Vagina (tissue), 2 donors: ENCODE results near the gene PHKB. TPM values are rescaled to one million over a fixed set of nuclear protein-coding genes. Genes with fewer than 3 reads are reported as not detected.

Experiments
- DNase-seq, 2 donors: peaks; one replicate each; pipeline ENCODE4 v3.0.0-alpha.2; 2017; ENCODE audit errors: extremely low spot score in 2 of 2
- H3K27ac ChIP-seq: fragments of 200-600 bp; sonication (generic); one replicate; pipeline ENCODE4 v1.5.1; 2019
- H3K27me3 ChIP-seq: fragments of 200-600 bp; sonication (generic); one replicate; pipeline ENCODE4 v1.5.1; 2019
- H3K36me3 ChIP-seq, 2 donors: fragments of 200-600 bp; sonication (generic); one replicate each; pipeline ENCODE4 v1.5.1; 2017 to 2019
- H3K4me1 ChIP-seq: fragments of 200-600 bp; sonication (generic); one replicate; pipeline ENCODE4 v1.5.1; 2019
- H3K4me3 ChIP-seq, 2 donors: fragments of 200-600 bp; sonication (generic); 1 replicate in 1 of 2; 2 replicates in 1 of 2; pipeline ENCODE4 v1.5.1; 2016 to 2019
- H3K9me3 ChIP-seq: fragments of 200-600 bp; sonication (generic); one replicate; pipeline ENCODE4 v1.5.1; 2019
- CTCF ChIP-seq, 3 experiments: fragments of 450-650 bp in 2 of 3; fragments of 200-600 bp in 1 of 3; sonication (generic) in 1 of 3; IDR thresholded peaks; one replicate each; pipeline ENCODE4 v1.5.1; 2017 to 2019; ENCODE audit warnings: antibody characterized with exemption in 3 of 3, mild to moderate bottlenecking in 2 of 3, moderate library complexity in 2 of 3
- POLR2A ChIP-seq, 2 donors: fragments of 450-650 bp; IDR thresholded peaks; one replicate each; pipeline ENCODE4 v1.6.1; 2017; ENCODE audit warnings: antibody characterized with exemption in 2 of 2, mild to moderate bottlenecking in 2 of 2, moderate library complexity in 2 of 2
- POLR2AphosphoS5 ChIP-seq, 2 donors: sonication (generic); formaldehyde crosslinking; IDR thresholded peaks; one replicate each; pipeline ENCODE4 v1.9.0; 2017; ENCODE audit warnings: antibody characterized with exemption in 2 of 2, mild to moderate bottlenecking in 2 of 2, low read depth in 1 of 2; ENCODE audit not compliant: insufficient read depth in 1 of 2
- intact Hi-C: fragments of 100-400 bp; cut with DNase I; formaldehyde crosslinking; loops from one replicate; pipeline ENCODE4 v1.15.1; 2023
- total RNA-seq: library from RNA; depleted of rRNA; stranded (reverse); fragments of >200 nt; gene quantifications from one replicate; pipeline ENCODE4 v1.2.3, GENCODE V29; 2016

The PHKB gene
- total RNA-seq, 1 donor from 2014 or later, result 64.8 TPM

- intact Hi-C loops, result no loop called here
- no peaks in the 10 kb centered on the region for H3K27me3 ChIP-seq
- no peaks in the 10 kb centered on the region for H3K36me3 ChIP-seq
- TF ChIP-seq CTCF (IDR thresholded peaks at IDR 0.05) (no peak), POLR2A (IDR thresholded peaks at IDR 0.05) (no peak), POLR2AphosphoS5 (IDR thresholded peaks at IDR 0.05; ENCODE audit: insufficient read depth in 1 of 2, low read depth in 1 of 2) (no peak)
- no peak for DNase-seq
- H3K27ac ChIP-seq, result no peak overlapping the region
- no peaks in the 10 kb centered on the region for H3K9me3 ChIP-seq
- H3K4me3 ChIP-seq, result no peak overlapping the region
- no peaks in the 10 kb centered on the region for H3K4me1 ChIP-seq
Measured at GRCh38 chr16:47578573-47578972, 117.4 kb downstream of the PHKB start.

GRCh38 chr16:47581114-47581513, 120.0 kb downstream of the PHKB start:
- no peak for DNase-seq
- TF ChIP-seq CTCF (IDR thresholded peaks at IDR 0.05) (no peak), POLR2AphosphoS5 (IDR thresholded peaks at IDR 0.05; ENCODE audit: insufficient read depth in 1 of 2, low read depth in 1 of 2) (no peak), POLR2A (IDR thresholded peaks at IDR 0.05) (no peak)
- no peaks in the 10 kb centered on the region for H3K27me3 ChIP-seq
- intact Hi-C loops, result no loop called here
- no peak overlapping the region for H3K4me3 ChIP-seq
- no peaks in the 10 kb centered on the region for H3K9me3 ChIP-seq
- H3K36me3 ChIP-seq, result no peaks in the 10 kb centered on the region
- H3K4me1 ChIP-seq, result no peaks in the 10 kb centered on the region
- H3K27ac ChIP-seq, result no peak overlapping the region

GRCh38 chr16:47584464-47585225, 123.5 kb downstream of the PHKB start:
- TF ChIP-seq POLR2A (IDR thresholded peaks at IDR 0.05) (no peak), POLR2AphosphoS5 (IDR thresholded peaks at IDR 0.05; ENCODE audit: insufficient read depth in 1 of 2, low read depth in 1 of 2) (no peak), CTCF (IDR thresholded peaks at IDR 0.05) (no peak)
- intact Hi-C loops, result no loop called here

GRCh38 chr16:47586121-47586520, 125.0 kb downstream of the PHKB start:
- Histone ChIP-seq H3K27ac (no peak overlapping the region), H3K9me3 (no peaks in the 10 kb centered on the region), H3K27me3 (no peaks in the 10 kb centered on the region), H3K36me3 (peaks cover 0 to 24% of the 10 kb centered on the region in 2 donors), H3K4me1 (no peaks in the 10 kb centered on the region), H3K4me3 (no peak overlapping the region)
- DNase-seq, result no peak
- intact Hi-C loops, result no loop called here
- TF ChIP-seq POLR2A (IDR thresholded peaks at IDR 0.05), result no peak
- no peak for TF ChIP-seq POLR2AphosphoS5 (IDR thresholded peaks at IDR 0.05; ENCODE audit: insufficient read depth in 1 of 2, low read depth in 1 of 2)
- TF ChIP-seq CTCF (IDR thresholded peaks at IDR 0.05), result no peak

More at GRCh38 chr16:47584464-47585225, 123.5 kb downstream of the PHKB start:
- Histone ChIP-seq H3K4me3 (no peak overlapping the region), H3K9me3 (no peaks in the 10 kb centered on the region), H3K36me3 (peaks cover 0 to 10% of the 10 kb centered on the region in 2 donors), H3K27ac (no peak overlapping the region), H3K4me1 (no peaks in the 10 kb centered on the region), H3K27me3 (no peaks in the 10 kb centered on the region)
- DNase-seq, result no peak

GRCh38 chr16:47590472-47590871, 129.3 kb downstream of the PHKB start:
- TF ChIP-seq CTCF (IDR thresholded peaks at IDR 0.05) (no peak), POLR2AphosphoS5 (IDR thresholded peaks at IDR 0.05; ENCODE audit: insufficient read depth in 1 of 2, low read depth in 1 of 2) (no peak), POLR2A (IDR thresholded peaks at IDR 0.05) (no peak)
- Histone ChIP-seq H3K27ac (no peak overlapping the region), H3K4me3 (no peak overlapping the region), H3K9me3 (no peaks in the 10 kb centered on the region), H3K36me3 (peaks cover 0 to 46% of the 10 kb centered on the region in 2 donors), H3K27me3 (no peaks in the 10 kb centered on the region), H3K4me1 (no peaks in the 10 kb centered on the region)
- DNase-seq, result no peak
- intact Hi-C loops, result no loop called here
